ENCODE data around the gene FYCO1. TPM values are rescaled to one million over a fixed set of nuclear protein-coding genes. Genes with fewer than 3 reads are reported as not detected.
"Not testable (repeated sequence)": the region's sequence is repeated elsewhere in the genome, so short reads cannot be mapped to it uniquely, and the experiment has no call there.

Gene FYCO1
- total and polyA plus RNA-seq, 10 of the 15 experiments (the other 5 are each of a cell fraction or from before 2014, with no cell fraction given), result 1.5 to 8.4 (median 6.5) TPM

- H3K4me3 ChIP-seq; POLR2A ChIA-PET; H4K20me1 ChIP-seq (ENCODE audit: control insufficient read depth, insufficient read depth); RAD21 ChIA-PET (ENCODE audit: unreplicated experiment); in situ Hi-C loops (cut with MboI); H3K4me1 ChIP-seq (ENCODE audit: control insufficient read depth, insufficient read depth, low read length); H3K79me2 ChIP-seq (ENCODE audit: control insufficient read depth, insufficient read depth, low read length); H3K4me2 ChIP-seq (ENCODE audit: control insufficient read depth, insufficient read depth); ATAC-seq; FAIRE-seq; DNase-seq (ENCODE audit: low read depth, low spot score); H3K27me3 ChIP-seq (replicated peaks in 1 of 2; ENCODE audit: control insufficient read depth in 2 of 2, insufficient read depth in 2 of 2, low read length in 1 of 2); H3K36me3 ChIP-seq (ENCODE audit: control insufficient read depth in 2 of 2, insufficient read depth in 2 of 2, low read length in 1 of 2); H3K27ac ChIP-seq (ENCODE audit: control insufficient read depth, insufficient read depth); H3K9ac ChIP-seq (ENCODE audit: control insufficient read depth, insufficient read depth, low read length); intact Hi-C loops (cut with micrococcal nuclease; ENCODE audit: unreplicated experiment); BruUV-seq (replicated peaks); H2AFZ ChIP-seq (ENCODE audit: control insufficient read depth, low read depth, low read length); H3K9me3 ChIP-seq (replicated peaks; ENCODE audit: control insufficient read depth, insufficient read depth, low read length): not testable (repeated sequence)
- ChIA-PET CTCF (interaction anchor here (2.7 kb wide), 1 partner anchor 73 kb away, joined by 10 read pairs; no protein-coding TSS in a partner anchor), SMC1A (ENCODE audit: uncharacterized antibody, unreplicated experiment) (interaction anchor here (0.9 kb wide), 1 partner anchor 314 kb away, joined by 3 read pairs; no protein-coding TSS in a partner anchor)
Observed at GRCh38 chr3:46003706-46004105, 8.1 kb upstream of the FYCO1 start.

- H3K4me3 ChIP-seq, result no peak overlapping the region
- RAD21 ChIA-PET (ENCODE audit: unreplicated experiment), result no interaction called here
- H3K4me1 ChIP-seq (ENCODE audit: control insufficient read depth, insufficient read depth, low read length), result peaks cover 2% of the 10 kb centered on the region; the same call in 1 of the 2 replicates
- no TSS peak for BruUV-seq (replicated peaks)
- H3K27me3 ChIP-seq (replicated peaks in 1 of 2; ENCODE audit: control insufficient read depth in 2 of 2, insufficient read depth in 2 of 2, low read length in 1 of 2), result no peaks in the 10 kb centered on the region
- no peak overlapping the region for H3K9ac ChIP-seq (ENCODE audit: control insufficient read depth, insufficient read depth, low read length)
- no peak overlapping the region for H2AFZ ChIP-seq (ENCODE audit: control insufficient read depth, low read depth, low read length)
- H3K36me3 ChIP-seq (ENCODE audit: control insufficient read depth in 2 of 2, insufficient read depth in 2 of 2, low read length in 1 of 2), result no peaks in the 10 kb centered on the region
- no peak for ATAC-seq
- WGBS (ENCODE audit: insufficient coverage, insufficient replicate concordance, low lambda C conversion rate, missing lambda C conversion rate), result 52% methylated on average over 2 of the region's 2 CpGs
- intact Hi-C loops (cut with micrococcal nuclease; ENCODE audit: unreplicated experiment), result no loop called here
- SMC1A ChIA-PET (ENCODE audit: uncharacterized antibody, unreplicated experiment), result no interaction called here
- POLR2A ChIA-PET, result no interaction called here
- CTCF ChIA-PET, result interaction anchor here (1.2 kb wide), 1 partner anchor 27 kb away, joined by 3 read pairs; no protein-coding TSS in a partner anchor
- in situ Hi-C loops (cut with MboI), result no loop called here
- no peak for DNase-seq (ENCODE audit: low read depth, low spot score)
- H3K27ac ChIP-seq (ENCODE audit: control insufficient read depth, insufficient read depth), result no peak overlapping the region
- H3K79me2 ChIP-seq (ENCODE audit: control insufficient read depth, insufficient read depth, low read length), result no peaks in the 10 kb centered on the region
- no peak for FAIRE-seq
- H3K9me3 ChIP-seq (replicated peaks; ENCODE audit: control insufficient read depth, insufficient read depth, low read length), result no peaks in the 10 kb centered on the region
- TF ChIP-seq NFIC (IDR thresholded peaks at IDR 0.05; ENCODE audit: low read depth, low read length) (no peak), NBN (IDR thresholded peaks at IDR 0.05) (no peak), YBX1 (IDR thresholded peaks at IDR 0.05) (no peak), SMAD5 (IDR thresholded peaks at IDR 0.05; ENCODE audit: low read depth) (no peak), BCLAF1 (IDR thresholded peaks at IDR 0.05) (no peak), ZBTB33 (IDR thresholded peaks at IDR 0.05) (no peak), KAT2A (conservative IDR thresholded peaks at IDR 0.05; ENCODE audit: control insufficient read depth, low read depth, low read length) (no peak)
- no peaks in the 10 kb centered on the region for H4K20me1 ChIP-seq (ENCODE audit: control insufficient read depth, insufficient read depth)
- no peak overlapping the region for H3K4me2 ChIP-seq (ENCODE audit: control insufficient read depth, insufficient read depth)
Observed at GRCh38 chr3:46001178-46001577, 5.6 kb upstream of the FYCO1 start.

Measured in GM12878 (cell line).